OCI-LY7 (cell line): Measurements from ENCODE around the gene DHRS12. TPM values are rescaled to one million over a fixed set of nuclear protein-coding genes. Genes with fewer than 3 reads are reported as not detected.

ENCODE experiments used
- BruUV-seq: library from RNA; stranded (reverse); fragments of 400-500 nt; replicated peaks from 2 replicates; lab custom pipeline; 2021; lab: Mats Ljungman, UMichigan
- CTCF ChIA-PET: fragments of 300-600 bp; sonication (Branson Sonifier 250); formaldehyde crosslinking; loops from one replicate; lab custom pipeline; 2022; ENCODE audit warnings: antibody characterized with exemption; ENCODE audit not compliant: unreplicated experiment; lab: Charles Lee
- POLR2A ChIA-PET: fragments of 300-600 bp; sonication (Branson Sonifier 250); formaldehyde crosslinking; loops from one replicate; lab custom pipeline; 2022; ENCODE audit warnings: antibody characterized with exemption; lab: Charles Lee
- DNase-seq: peaks from one replicate; pipeline ENCODE4 v3.0.0-alpha.2; 2015; ENCODE audit warnings: low spot score
- H2AFZ ChIP-seq: fragments of 200-600 bp; sonication (generic), shearing (Covaris generic); 2 replicates; pipeline ENCODE4 v1.6.1; 2014; ENCODE audit warnings: mild to moderate bottlenecking, antibody characterized with exemption, low read length, moderate library complexity
- H3K27ac ChIP-seq: fragments of 200-600 bp; sonication (generic); 2 replicates; pipeline ENCODE4 v1.5.1; 2014; ENCODE audit warnings: mixed run types, low read depth, mild to moderate bottlenecking, moderate library complexity, low read length, inconsistent platforms; ENCODE audit not compliant: poor library complexity, severe bottlenecking
- H3K36me3 ChIP-seq: fragments of 200-600 bp; sonication (generic); 2 replicates; pipeline ENCODE4 v1.6.1; 2014; ENCODE audit warnings: mild to moderate bottlenecking, antibody characterized with exemption, low read length, moderate library complexity, mixed read lengths; ENCODE audit not compliant: insufficient read depth
- H3K4me1 ChIP-seq: fragments of 200-600 bp; sonication (generic); 2 replicates; pipeline ENCODE4 v1.5.1; 2014; ENCODE audit warnings: mild to moderate bottlenecking, low read length; ENCODE audit not compliant: insufficient read depth, poor library complexity, severe bottlenecking
- H3K4me2 ChIP-seq: fragments of 200-600 bp; sonication (generic); 2 replicates; pipeline ENCODE4 v1.6.1; 2014; ENCODE audit warnings: mild to moderate bottlenecking, low read length
- H3K4me3 ChIP-seq: fragments of 200-600 bp; sonication (generic); 2 replicates; pipeline ENCODE4 v1.5.1; 2014; ENCODE audit warnings: mild to moderate bottlenecking, low read depth, low read length; ENCODE audit not compliant: poor library complexity, severe bottlenecking
- H3K79me2 ChIP-seq: fragments of 200-600 bp; sonication (generic); 2 replicates; pipeline ENCODE4 v1.6.1; 2016; ENCODE audit warnings: low read depth, mild to moderate bottlenecking, low read length, moderate library complexity, mixed read lengths; ENCODE audit not compliant: insufficient read depth
- H3K9me2 ChIP-seq: fragments of 200-600 bp; sonication (generic); 2 replicates; pipeline ENCODE4 v1.6.1; 2016; ENCODE audit warnings: mild to moderate bottlenecking, low read length, mixed read lengths; ENCODE audit not compliant: insufficient read depth
- H3K9me3 ChIP-seq: fragments of 200-600 bp; sonication (generic); 2 replicates; pipeline ENCODE4 v1.6.1; 2014; ENCODE audit warnings: mild to moderate bottlenecking, mixed run types, low read length, mixed read lengths
- H4K20me1 ChIP-seq: fragments of 200-600 bp; sonication (generic); 2 replicates; pipeline ENCODE4 v1.6.1; 2014; ENCODE audit warnings: mild to moderate bottlenecking, antibody characterized with exemption, low read length, moderate library complexity, mixed read lengths; ENCODE audit not compliant: insufficient read depth
- CTCF ChIP-seq: fragments of 200-600 bp; sonication (generic); conservative IDR thresholded peaks from 2 replicates; pipeline ENCODE4 v1.5.1; 2014; ENCODE audit warnings: mild to moderate bottlenecking, antibody characterized with exemption, low read length, moderate library complexity, mixed read lengths
- EZH2phosphoT487 ChIP-seq: fragments of 200-600 bp; sonication (generic); IDR thresholded peaks from 2 replicates; pipeline ENCODE4 v1.6.1; 2018; ENCODE audit warnings: low read depth, borderline replicate concordance, mild to moderate bottlenecking, mixed run types, antibody characterized with exemption, low read length, moderate library complexity, mixed read lengths
- intact Hi-C: fragments of 100-400 bp; cut with micrococcal nuclease; formaldehyde crosslinking; loops from one replicate; pipeline ENCODE4 v1.10.0; 2022; ENCODE audit not compliant: unreplicated experiment
- total RNA-seq, 2 experiments: library from RNA; depleted of rRNA in 1 of 2; stranded (reverse); fragments of >200 nt in 1 of 2; shearing (Covaris generic) in 1 of 2; gene quantifications; 2 replicates each; pipeline ENCODE4 v1.2.3, GENCODE V29; 2014 to 2022

DHRS12 gene
- total RNA-seq, 2 experiments from 2014 or later = 3.5 to 11.9 TPM

- CTCF ChIA-PET = interaction anchor here (0.6 to 5.0 kb wide), 7 partner anchors 11 to 591 kb away, joined by 3 to 79 read pairs (median 7); partner anchors contain the start of gene TMEM272
- Histone ChIP-seq H3K9me2 (no peaks in the 10 kb centered on the region), H3K4me1 (peaks cover 75% of the 10 kb centered on the region), H3K4me2 (peak overlapping the region; percentile 79), H3K9me3 (no peaks in the 10 kb centered on the region), H3K4me3 (peak overlapping the region; percentile 11), H3K79me2 (no peaks in the 10 kb centered on the region), H4K20me1 (no peaks in the 10 kb centered on the region), H2AFZ (0 out of 2 replicates have a peak overlapping the region, but pooled peaks have one; percentile 3), H3K36me3 (no peaks in the 10 kb centered on the region), H3K27ac (peak overlapping the region; percentile 2)
- no peak for DNase-seq
- intact Hi-C loops = loop anchor here (2.0 to 5.0 kb wide), 2 partner anchors 313 to 643 kb away; partner anchors contain the start of gene CKAP2
- TF ChIP-seq EZH2phosphoT487 = no peak
- TF ChIP-seq CTCF = no peak
- POLR2A ChIA-PET = interaction anchor here (0.6 to 8.1 kb wide), 6 partner anchors 11 to 360 kb away, joined by 3 to 147 read pairs (median 8); partner anchors contain the start of gene INTS6
- no TSS peak for BruUV-seq
Observed at GRCh38 chr13:51814071-51814470, 10.1 kb upstream of the DHRS12 start.

- BruUV-seq = no TSS peak
- Histone ChIP-seq H3K36me3 (no peaks in the 10 kb centered on the region), H3K4me2 (peak overlapping the region; percentile 79), H3K27ac (peak overlapping the region; percentile 78), H3K9me2 (no peaks in the 10 kb centered on the region), H3K4me1 (peaks cover 80% of the 10 kb centered on the region), H3K79me2 (no peaks in the 10 kb centered on the region), H3K9me3 (no peaks in the 10 kb centered on the region), H2AFZ (peak overlapping the region; percentile 1; the same call in 1 of the 2 replicates), H3K4me3 (peak overlapping the region; percentile 37), H4K20me1 (no peaks in the 10 kb centered on the region)
- ChIA-PET POLR2A (interaction anchor here (0.5 to 8.1 kb wide), 6 partner anchors 9 to 576 kb away, joined by 3 to 147 read pairs (median 4); no protein-coding TSS in a partner anchor), CTCF (interaction anchor here (1.1 to 5.0 kb wide), 3 partner anchors 12 to 22 kb away, joined by 3 to 79 read pairs (median 4); no protein-coding TSS in a partner anchor)
- DNase-seq = peak; percentile 67
- intact Hi-C loops = loop anchor here (1.0 to 5.0 kb wide), 2 partner anchors 20 to 645 kb away; partner anchors contain the start of gene CKAP2
- TF ChIP-seq CTCF (no peak), EZH2phosphoT487 (no peak)
Observed at GRCh38 chr13:51811920-51812451, 8.0 kb upstream of the DHRS12 start.
